ENCODE data around the gene BPIFB3. TPM values are rescaled to one million over a fixed set of nuclear protein-coding genes. Genes with fewer than 3 reads are reported as not detected.
A peak's percentile ranks its signal among the peaks of the same experiment; 100 is the strongest.

BPIFB3 gene
- total and polyA plus RNA-seq, 2 of the 13 experiments (the other 11 are each of a cell fraction or from before 2014, with no cell fraction given): 0.09 TPM; not detected in 1

DNA sequence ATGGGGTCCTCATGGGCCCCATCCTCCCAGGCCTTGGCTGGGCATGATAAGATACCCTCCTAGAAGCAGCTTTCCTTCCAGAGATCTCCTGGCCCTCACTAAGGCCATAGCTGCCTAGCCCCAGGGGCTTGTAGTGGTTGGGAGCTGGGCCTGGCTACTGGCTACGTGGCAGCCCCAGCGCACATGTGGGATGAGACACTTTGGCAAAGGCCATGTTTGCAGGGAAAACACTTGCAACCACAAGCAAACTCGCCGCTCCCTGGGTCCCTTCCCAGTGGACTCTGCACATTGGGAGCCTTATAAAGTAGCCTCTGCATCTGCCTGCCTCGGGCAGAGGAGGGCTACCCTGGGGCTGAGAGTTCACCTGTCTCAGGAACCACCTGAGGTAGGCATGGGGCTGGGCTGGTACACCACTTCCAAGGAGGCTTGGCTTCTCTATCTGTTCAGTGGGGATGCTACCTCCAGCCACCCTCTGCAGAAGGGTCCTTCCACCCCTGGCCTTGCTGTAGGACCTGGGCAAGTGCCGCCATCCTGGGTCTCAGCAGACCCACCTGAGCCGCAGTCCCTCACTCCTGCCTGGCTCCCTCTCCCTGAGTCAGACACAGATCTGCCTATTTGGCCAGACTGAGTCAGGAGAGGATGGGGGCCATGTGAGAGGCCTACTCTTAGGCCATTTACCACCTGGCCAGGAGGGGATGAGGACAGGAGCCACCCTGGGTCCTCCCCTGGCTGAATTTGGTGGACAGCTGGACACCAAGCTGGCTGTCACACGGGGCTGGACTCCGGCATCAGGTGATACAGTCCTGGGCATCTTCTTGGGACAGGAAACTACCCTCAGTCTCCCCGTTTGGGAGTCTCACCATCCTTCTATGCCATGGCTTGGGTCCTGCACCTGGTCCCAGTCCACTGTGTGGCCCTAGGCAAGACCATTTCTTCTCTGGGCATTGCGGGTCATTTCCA is 46.0 kb upstream of the BPIFB3 start, which contains the start of gene BPIFB2 (continued):
- TF ChIP-seq SAP130 (CRISPR knock-in tag; IDR thresholded peaks at IDR 0.05; ENCODE audit: low read depth) (peak; percentile 88), EED (CRISPR knock-in tag; IDR thresholded peaks at IDR 0.05) (no peak; the same call in 1 of the 2 replicates), TBP (CRISPR knock-in tag; IDR thresholded peaks at IDR 0.05) (no peak), PRPF4 (IDR thresholded peaks at IDR 0.05; ENCODE audit: low read depth, low read length, poor library complexity, severe bottlenecking) (peak; percentile 39), TBL1XR1 (IDR thresholded peaks at IDR 0.05; ENCODE audit: borderline replicate concordance, low read length, partially characterized antibody) (peak; percentile 26), ZNF350 (CRISPR knock-in tag; IDR thresholded peaks at IDR 0.05; ENCODE audit: borderline replicate concordance, low read depth) (peak; percentile 97), ZNF343 (CRISPR knock-in tag; IDR thresholded peaks at IDR 0.05) (0 out of 2 replicates have a peak, but pooled peaks have one; percentile 63), GATA4 (IDR thresholded peaks at IDR 0.05; ENCODE audit: borderline replicate concordance, low read depth) (peak; percentile 89; the same call in 1 of the 2 replicates), ZNF775 (CRISPR knock-in tag; IDR thresholded peaks at IDR 0.05; ENCODE audit: borderline replicate concordance) (peak; percentile 51; the same call in 1 of the 2 replicates), ZNF607 (CRISPR knock-in tag; IDR thresholded peaks at IDR 0.05; ENCODE audit: borderline replicate concordance) (0 out of 2 replicates have a peak, but pooled peaks have one; percentile 6), ZNF720 (CRISPR knock-in tag; IDR thresholded peaks at IDR 0.05) (no peak), NAIF1 (CRISPR knock-in tag; IDR thresholded peaks at IDR 0.05; ENCODE audit: borderline replicate concordance) (no peak), MAFG (CRISPR knock-in tag; IDR thresholded peaks at IDR 0.05) (no peak), ZNF563 (CRISPR knock-in tag; IDR thresholded peaks at IDR 0.05) (no peak; the same call in 1 of the 2 replicates), ZNF337 (CRISPR knock-in tag; IDR thresholded peaks at IDR 0.05; ENCODE audit: borderline replicate concordance, low read depth) (no peak), NR3C1 (CRISPR knock-in tag; IDR thresholded peaks at IDR 0.05) (no peak), BORCS8-MEF2B (CRISPR knock-in tag; IDR thresholded peaks at IDR 0.05) (peak; percentile 92), GATAD1 (CRISPR knock-in tag; IDR thresholded peaks at IDR 0.05) (peak; percentile 73; the same call in 1 of the 2 replicates), NFATC3 (CRISPR knock-in tag; IDR thresholded peaks at IDR 0.05) (no peak), TRIM24 (CRISPR knock-in tag; IDR thresholded peaks at IDR 0.05) (peak; percentile 74; the same call in 1 of the 2 replicates), GZF1 (CRISPR knock-in tag; IDR thresholded peaks at IDR 0.05) (no peak), SNAPC2 (CRISPR knock-in tag; IDR thresholded peaks at IDR 0.05) (peak; percentile 86), ZNF367 (CRISPR knock-in tag; IDR thresholded peaks at IDR 0.05; ENCODE audit: borderline replicate concordance) (no peak), ZMAT3 (CRISPR knock-in tag; conservative IDR thresholded peaks at IDR 0.05) (peak; percentile 46; the same call in 1 of the 2 replicates)
- TF ChIP-seq, protein P1, sequence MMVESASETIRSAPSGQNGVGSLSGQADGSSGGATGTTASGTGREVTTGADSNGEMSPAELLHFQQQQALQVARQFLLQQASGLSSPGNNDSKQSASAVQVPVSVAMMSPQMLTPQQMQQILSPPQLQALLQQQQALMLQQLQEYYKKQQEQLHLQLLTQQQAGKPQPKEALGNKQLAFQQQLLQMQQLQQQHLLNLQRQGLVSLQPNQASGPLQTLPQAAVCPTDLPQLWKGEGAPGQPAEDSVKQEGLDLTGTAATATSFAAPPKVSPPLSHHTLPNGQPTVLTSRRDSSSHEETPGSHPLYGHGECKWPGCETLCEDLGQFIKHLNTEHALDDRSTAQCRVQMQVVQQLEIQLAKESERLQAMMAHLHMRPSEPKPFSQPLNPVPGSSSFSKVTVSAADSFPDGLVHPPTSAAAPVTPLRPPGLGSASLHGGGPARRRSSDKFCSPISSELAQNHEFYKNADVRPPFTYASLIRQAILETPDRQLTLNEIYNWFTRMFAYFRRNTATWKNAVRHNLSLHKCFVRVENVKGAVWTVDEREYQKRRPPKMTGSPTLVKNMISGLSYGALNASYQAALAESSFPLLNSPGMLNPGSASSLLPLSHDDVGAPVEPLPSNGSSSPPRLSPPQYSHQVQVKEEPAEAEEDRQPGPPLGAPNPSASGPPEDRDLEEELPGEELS (CRISPR knock-in tag; IDR thresholded peaks at IDR 0.05): peak; percentile 92
- TF ChIP-seq, protein P2, sequence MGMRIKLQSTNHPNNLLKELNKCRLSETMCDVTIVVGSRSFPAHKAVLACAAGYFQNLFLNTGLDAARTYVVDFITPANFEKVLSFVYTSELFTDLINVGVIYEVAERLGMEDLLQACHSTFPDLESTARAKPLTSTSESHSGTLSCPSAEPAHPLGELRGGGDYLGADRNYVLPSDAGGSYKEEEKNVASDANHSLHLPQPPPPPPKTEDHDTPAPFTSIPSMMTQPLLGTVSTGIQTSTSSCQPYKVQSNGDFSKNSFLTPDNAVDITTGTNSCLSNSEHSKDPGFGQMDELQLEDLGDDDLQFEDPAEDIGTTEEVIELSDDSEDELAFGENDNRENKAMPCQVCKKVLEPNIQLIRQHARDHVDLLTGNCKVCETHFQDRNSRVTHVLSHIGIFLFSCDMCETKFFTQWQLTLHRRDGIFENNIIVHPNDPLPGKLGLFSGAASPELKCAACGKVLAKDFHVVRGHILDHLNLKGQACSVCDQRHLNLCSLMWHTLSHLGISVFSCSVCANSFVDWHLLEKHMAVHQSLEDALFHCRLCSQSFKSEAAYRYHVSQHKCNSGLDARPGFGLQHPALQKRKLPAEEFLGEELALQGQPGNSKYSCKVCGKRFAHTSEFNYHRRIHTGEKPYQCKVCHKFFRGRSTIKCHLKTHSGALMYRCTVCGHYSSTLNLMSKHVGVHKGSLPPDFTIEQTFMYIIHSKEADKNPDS (CRISPR knock-in tag; IDR thresholded peaks at IDR 0.05): no peak
